Activated effector memory CD4-positive, alpha-beta T cell treated with anti-CD3 and anti-CD28 coated beads, Interleukin-2, amount 50 U/mL, for 16 hours (primary cell): ENCODE measurements around the gene MTM1.
A peak's percentile ranks its signal among the peaks of the same experiment; 100 is the strongest.

Source experiments
- DNase-seq: peaks from one replicate; pipeline ENCODE4 v3.0.0-alpha.2; 2020

The MTM1 gene

GRCh38 chrX:150568320-150569154 is at the start of gene MTM1:
TSS of gene MTM1 (plus strand) at chrX:150568621. CDS start at chrX:150592615, 23,994 bp downstream.
- peak; percentile 96 for DNase-seq

- DNase-seq = no peak
Measured at GRCh38 chrX:150522494-150522893, 45.9 kb upstream of the MTM1 start.

DNA sequence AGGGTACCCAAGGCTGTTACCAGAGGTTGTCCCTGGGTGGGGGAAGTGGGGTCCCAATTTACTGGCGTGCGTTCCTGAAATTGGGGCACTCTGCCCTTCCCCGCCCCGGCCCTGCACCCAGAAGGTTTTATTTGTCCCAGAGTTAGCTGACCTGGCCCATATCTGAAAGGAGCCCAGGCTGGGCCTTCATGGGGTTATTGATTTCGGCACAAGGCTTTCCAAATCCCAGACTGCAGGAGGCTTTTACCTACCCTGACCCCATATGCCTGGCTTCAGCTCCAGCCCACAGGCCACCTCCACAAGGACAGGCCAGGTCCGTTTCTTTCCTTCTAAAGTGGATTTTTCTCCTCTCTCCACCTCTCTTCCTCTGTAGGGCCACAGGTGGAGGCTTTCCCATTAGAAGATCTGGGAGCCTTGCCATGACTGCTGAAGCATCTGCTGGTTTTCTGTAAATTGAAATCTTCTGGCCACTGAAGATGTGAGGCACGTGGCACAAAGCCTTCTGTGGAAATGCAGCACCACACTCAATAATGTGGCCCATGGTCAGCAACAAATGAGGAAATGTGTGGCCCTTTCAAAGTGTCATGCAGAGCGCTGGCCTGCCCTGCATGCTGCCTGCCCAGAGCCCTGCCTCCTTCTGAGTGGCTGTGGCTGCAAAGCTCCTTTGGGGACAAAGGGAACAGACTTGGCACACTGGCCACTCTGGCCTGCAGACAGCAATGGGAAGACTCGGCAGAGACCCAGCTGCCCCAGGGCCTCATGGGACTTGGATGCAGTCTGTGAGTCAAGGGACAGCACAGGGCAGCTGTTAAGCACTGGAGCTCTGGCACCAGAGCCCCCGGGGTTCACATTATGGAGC is 43.1 kb upstream of the MTM1 start:
- DNase-seq = no peak

DNA sequence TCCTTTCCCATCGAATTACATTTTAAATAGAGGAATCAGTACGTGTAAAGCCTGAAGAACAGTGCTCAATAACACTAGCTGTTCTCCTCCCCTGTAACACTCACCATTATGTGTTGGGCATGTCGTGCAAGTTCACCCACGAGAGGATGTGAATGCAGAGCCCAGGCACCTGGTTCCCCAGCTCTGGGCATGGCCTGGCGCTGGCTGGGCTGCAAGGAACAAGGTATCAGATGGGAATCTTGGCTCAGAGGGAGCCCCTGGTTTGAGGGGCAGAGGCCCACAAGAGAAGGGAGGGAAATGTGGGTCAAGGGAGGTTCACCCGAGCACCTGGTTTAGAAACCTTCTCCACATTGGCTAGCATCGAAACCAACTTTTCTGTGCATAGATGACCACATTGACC is 41.7 kb upstream of the MTM1 start:
- DNase-seq = no peak

GRCh38 chrX:150527108-150527507 is 41.3 kb upstream of the MTM1 start:
- no peak for DNase-seq

DNA sequence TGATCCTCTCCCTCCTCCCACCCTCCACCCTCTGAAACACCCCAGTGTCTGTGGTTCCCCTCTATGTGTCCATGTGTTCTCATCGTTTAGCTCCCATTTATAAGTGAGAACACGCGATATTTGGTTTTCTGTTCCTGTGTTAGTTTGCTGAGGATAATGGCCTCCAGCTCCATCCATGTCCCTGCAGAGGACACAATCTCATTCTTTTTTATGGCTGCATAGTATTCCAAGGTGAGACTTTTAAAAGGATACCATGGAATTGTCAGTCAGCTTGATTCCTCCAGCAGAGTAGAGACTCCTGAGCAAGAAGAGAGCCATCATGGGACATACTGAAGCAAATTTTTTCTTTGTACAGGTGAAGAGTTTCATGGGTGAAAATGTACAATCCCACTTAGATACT is 38.8 kb upstream of the MTM1 start:
- DNase-seq = no peak

- DNase-seq = no peak
Measured at GRCh38 chrX:150530821-150531220, 37.6 kb upstream of the MTM1 start.

GRCh38 chrX:150531467-150531866 is 37.0 kb upstream of the MTM1 start:
- DNase-seq = no peak

GRCh38 chrX:150533863-150534262 is 34.6 kb upstream of the MTM1 start:
- no peak for DNase-seq

DNA sequence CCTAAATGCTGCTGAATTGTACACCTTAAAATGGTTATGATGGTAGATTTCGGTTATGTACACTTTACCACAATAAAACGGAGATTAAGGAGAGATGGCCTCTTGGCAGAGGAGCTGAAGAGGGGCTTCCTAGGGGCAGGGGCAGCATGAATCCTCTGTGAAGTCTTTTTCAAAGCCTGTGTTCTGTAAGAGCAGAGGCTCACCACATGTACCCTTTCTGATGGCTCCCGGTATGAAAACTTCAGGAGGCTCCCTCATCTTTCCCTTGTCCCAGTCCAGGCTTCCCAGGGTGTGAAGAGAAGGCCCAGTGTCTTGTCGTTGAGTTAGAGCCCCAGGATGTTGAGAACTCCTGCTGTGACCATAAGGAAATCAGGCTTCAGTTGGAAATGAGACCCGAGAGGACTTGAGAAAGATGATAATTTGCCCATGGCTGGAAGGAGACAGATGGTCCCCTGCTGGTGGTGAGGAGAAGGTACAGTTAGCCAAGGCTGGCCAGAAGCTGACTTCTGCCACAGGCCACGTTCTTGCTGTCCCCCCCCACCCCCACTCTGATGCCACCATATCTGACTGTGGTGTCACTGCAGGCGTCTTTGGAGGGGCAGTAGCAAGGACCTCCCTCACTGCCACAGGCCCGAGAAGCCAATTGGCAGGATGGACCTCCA is 31.8 kb upstream of the MTM1 start:
- no peak for DNase-seq

- no peak for DNase-seq
Measured at GRCh38 chrX:150537851-150538250, 30.6 kb upstream of the MTM1 start.

- DNase-seq = no peak
Measured at GRCh38 chrX:150540965-150541364, 27.5 kb upstream of the MTM1 start.

GRCh38 chrX:150542846-150543229 is 25.6 kb upstream of the MTM1 start:
- DNase-seq = no peak

DNA sequence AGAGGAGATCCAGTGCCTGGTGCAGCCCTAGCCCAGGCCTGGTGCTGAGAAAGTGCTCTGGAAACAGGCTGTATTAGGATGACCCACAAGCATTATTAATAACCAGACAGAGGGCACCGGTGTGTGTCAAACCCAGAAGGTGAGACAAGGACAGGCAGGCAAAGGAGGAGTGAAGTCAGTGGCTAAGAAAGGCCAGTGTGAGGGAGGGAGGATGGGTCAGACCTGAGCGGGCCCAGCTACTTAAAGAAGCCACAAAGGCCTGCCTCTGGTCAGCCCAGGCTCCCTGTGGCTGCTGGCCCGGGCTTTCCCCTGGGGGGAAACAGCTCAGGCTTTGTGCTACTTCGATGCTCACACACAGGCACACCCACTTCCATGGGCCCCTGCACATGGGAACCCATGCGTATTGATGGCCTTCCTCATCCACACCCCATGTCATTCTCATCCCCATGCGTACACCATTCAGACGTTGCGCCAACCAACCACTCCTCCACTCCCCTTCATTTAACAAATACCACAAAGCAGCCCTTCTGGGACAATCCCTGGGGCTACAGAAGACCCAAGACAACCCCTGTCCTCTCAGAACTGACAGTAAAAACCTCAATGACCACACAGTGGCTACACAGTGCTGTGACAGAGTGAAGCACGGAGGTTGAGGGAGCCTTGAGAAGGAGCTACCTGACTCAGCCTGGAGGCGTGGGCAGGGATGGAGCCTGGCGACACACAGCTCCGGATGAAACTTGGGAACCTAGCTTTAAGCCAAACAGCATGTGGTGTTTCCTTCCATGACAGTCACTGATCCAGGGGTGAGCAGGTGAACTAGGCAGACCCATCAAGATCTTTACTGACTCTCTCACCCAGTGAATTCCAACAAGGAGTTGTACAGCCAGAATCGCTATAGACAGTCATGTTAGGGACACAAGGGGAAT is 24.9 kb upstream of the MTM1 start:
- no peak for DNase-seq

DNA sequence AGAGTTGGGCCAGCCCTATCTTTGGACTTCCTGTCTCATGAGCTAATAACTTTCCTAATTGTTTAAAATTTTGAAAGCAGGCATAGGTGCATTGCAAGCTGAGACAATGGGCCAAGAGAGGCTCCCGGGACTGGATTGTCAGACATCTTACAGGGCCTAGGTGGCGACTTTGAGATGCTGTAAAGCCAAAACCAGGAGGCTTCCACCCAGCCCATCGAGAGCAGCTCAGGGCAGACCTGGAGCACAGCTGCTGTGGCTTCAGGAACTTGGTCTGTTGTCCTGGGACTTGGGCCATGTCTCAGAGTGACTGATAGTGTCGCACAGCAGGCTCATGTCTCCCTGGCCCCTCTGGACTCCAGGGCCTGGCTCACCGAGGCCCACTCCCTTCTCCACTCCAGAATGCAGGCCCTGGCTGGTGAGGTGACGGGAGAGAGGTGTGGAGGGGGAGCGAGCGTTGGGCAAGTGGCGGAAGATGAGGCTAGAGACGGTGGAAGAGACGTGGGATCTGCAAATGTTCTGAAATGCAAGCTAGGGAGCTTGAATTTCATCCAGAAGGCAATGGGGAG is 24.1 kb upstream of the MTM1 start:
- DNase-seq = no peak

DNA sequence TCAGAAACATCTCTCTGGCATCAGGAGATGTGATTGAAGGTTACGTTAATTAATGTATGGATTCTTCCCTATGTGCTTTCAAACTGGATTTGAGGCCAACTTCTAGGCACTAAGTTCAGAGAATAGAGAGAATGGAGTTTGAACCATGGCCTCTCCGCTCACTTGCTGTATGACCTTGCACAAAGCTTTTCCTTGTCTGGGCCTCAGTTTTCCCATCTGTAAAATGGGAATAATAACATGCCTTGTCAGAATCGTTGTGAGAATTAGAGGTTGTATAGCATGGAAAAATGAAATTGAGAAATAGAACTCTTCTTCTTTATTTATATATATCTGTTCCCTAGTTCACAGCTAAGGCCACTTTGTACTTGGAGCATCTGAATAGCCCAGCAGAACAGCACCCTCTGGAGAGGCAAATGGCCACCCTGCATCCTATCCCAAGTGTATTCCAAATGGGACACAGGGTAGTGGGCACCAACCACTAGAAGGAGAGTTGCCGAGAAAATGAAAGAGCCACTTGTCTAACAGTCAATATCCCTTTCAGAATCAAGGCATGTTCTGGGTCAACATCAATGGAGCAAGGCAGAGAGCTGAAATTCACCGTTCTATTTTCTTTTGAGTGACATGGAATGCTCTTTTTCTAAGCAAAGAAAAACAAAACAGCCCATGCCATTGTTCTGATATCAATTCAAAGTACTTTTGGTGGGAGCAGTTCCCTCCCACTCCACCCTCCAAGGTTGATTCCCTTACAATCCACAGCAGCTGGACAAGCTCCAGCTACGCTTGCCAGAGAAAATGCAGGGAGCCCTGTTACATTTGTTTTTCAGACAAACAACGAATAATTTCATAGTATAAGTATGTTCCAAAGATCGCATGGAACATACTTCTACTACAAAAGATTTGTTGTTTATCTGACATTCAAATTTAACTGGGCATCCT is 23.3 kb upstream of the MTM1 start:
- DNase-seq = no peak

GRCh38 chrX:150546711-150547153 is 21.7 kb upstream of the MTM1 start:
- peak; percentile 69 for DNase-seq

DNA sequence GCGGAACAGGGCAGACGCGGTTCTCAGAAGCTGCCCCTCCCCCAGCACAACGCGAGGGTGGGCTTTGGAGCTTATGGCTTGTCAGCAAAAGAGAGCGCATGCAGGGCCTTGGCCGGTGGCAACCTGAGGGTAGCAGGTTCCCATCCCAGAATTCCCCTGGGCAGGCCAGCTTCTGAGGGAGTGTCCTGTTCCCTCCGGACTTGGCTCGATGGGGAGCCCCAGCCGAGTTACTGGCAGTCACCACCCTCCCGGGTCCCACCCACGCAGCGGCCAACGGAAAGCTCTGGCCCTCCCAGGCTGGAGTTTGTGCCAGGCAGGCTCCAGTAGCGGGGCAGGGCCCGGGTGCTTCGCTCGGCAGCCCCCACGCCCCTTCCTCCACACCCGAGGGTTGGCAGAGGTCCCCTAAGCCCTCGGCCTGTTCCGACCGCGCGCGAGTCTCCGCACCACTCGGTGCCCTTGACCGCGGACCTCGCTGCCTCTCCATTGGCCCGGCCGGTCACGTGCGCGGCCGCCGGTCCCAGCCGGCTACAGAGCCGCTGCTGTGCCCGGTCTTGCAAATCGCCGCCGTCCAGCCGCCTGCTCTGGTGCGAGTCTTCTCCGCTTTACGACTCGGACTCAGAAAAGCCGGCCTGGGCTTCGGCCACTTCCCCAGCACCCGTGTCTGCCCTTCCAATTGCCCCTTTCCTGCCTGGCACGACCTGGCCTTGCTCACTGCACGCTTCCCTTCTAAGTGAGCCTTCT is 20.9 kb upstream of the MTM1 start:
- no peak for DNase-seq

DNA sequence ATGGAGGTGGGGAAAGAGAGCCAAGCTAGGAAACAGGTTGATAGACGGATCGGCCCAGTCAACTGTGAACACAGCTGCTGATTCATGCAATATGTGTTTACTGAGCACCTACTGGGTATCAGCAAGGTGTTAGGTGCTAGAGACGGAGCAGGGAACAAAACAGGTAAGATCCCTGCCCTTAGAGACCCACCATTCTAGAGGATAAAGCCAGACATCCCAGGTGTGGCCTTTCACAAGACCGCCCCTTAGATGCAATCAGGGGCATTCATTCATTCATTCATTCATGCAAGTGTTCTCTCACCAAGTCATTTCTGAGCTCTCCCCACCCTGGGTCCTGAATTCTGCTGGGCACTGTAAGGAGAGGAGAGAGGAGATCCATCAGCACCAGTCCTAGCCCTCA is 20.2 kb upstream of the MTM1 start:
- DNase-seq = no peak

DNA sequence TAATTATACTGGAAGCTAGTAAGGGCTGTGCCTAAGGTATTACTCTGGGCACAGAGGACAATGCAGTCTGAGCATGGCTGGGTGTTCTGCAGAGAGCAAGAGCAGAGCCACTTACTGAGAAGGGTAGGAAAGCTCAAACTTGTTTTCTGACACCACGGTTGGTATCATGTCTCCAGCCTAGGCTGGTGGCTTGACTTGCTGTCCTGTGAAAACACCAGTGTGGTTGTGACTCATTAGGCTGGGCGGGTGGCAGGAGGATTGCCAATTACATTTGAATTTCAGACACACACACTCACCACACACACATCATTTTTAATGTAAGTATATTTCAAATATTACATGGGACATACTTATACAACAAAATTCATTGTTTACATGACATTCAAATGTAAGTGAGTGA is 19.7 kb upstream of the MTM1 start:
- DNase-seq = no peak
